GM23248 (cell line): ENCODE measurements around the gene COL28A1. TPM values are rescaled to one million over a fixed set of nuclear protein-coding genes. Genes with fewer than 3 reads are reported as not detected.

Source experiments
- DNase-seq: peaks from one replicate; pipeline ENCODE4 v3.0.0-alpha.2; 2015
- H2AFZ ChIP-seq: fragments of 200-600 bp; sonication (generic); 2 replicates; pipeline ENCODE4 v1.6.1; 2016; ENCODE audit warnings: antibody characterized with exemption
- H3F3A ChIP-seq: fragments of 200-600 bp; sonication (generic); 2 replicates; pipeline ENCODE4 v1.6.1; 2016; ENCODE audit warnings: mild to moderate bottlenecking, antibody characterized with exemption, mixed run types; ENCODE audit not compliant: insufficient read depth
- H3K27ac ChIP-seq: fragments of 200-600 bp; sonication (generic); 2 replicates; pipeline ENCODE4 v1.5.1; 2016; ENCODE audit warnings: mild to moderate bottlenecking
- H3K27me3 ChIP-seq: fragments of 200-600 bp; sonication (generic); replicated peaks from 2 replicates; pipeline ENCODE4 v1.6.1; 2016; ENCODE audit warnings: mild to moderate bottlenecking; ENCODE audit not compliant: insufficient read depth
- H3K36me3 ChIP-seq: fragments of 200-600 bp; sonication (generic); 2 replicates; pipeline ENCODE4 v1.6.1; 2016; ENCODE audit warnings: low read depth, mild to moderate bottlenecking
- H3K4me1 ChIP-seq: fragments of 200-600 bp; sonication (generic); 2 replicates; pipeline ENCODE4 v1.6.1; 2016; ENCODE audit warnings: mild to moderate bottlenecking; ENCODE audit not compliant: insufficient read depth
- H3K4me2 ChIP-seq: fragments of 200-600 bp; sonication (generic); one replicate; pipeline ENCODE4 v1.6.1; 2016; ENCODE audit warnings: mild to moderate bottlenecking; ENCODE audit not compliant: unreplicated experiment
- H3K4me3 ChIP-seq: fragments of 200-600 bp; sonication (generic); 2 replicates; pipeline ENCODE4 v1.5.1; 2016; ENCODE audit warnings: mild to moderate bottlenecking
- H3K79me2 ChIP-seq: fragments of 200-600 bp; sonication (generic); 2 replicates; pipeline ENCODE4 v1.6.1; 2016; ENCODE audit warnings: mild to moderate bottlenecking; ENCODE audit not compliant: insufficient read depth
- H3K9ac ChIP-seq: fragments of 200-600 bp; sonication (generic); 2 replicates; pipeline ENCODE4 v1.6.1; 2016; ENCODE audit warnings: mild to moderate bottlenecking
- H3K9me2 ChIP-seq: fragments of 200-600 bp; sonication (generic); 2 replicates; pipeline ENCODE4 v1.6.1; 2016; ENCODE audit warnings: mixed run types, mild to moderate bottlenecking, moderate library complexity; ENCODE audit not compliant: insufficient read depth
- H3K9me3 ChIP-seq: fragments of 200-600 bp; sonication (generic); one replicate; pipeline ENCODE4 v1.6.1; 2017; ENCODE audit warnings: low read depth
- H4K20me1 ChIP-seq: fragments of 200-600 bp; sonication (generic); 2 replicates; pipeline ENCODE4 v1.6.0; 2016; ENCODE audit not compliant: insufficient read depth
- EZH2 ChIP-seq: fragments of 200-600 bp; sonication (generic); IDR thresholded peaks from 2 replicates; pipeline ENCODE4 v1.6.1; 2018; ENCODE audit warnings: antibody characterized with exemption, mild to moderate bottlenecking; ENCODE audit not compliant: insufficient read depth, poor library complexity, severe bottlenecking
- EZH2phosphoT487 ChIP-seq: fragments of 200-600 bp; sonication (generic); IDR thresholded peaks from 2 replicates; pipeline ENCODE4 v1.6.1; 2018; ENCODE audit warnings: antibody characterized with exemption, moderate library complexity, mild to moderate bottlenecking, low read depth; ENCODE audit not compliant: insufficient read depth
- WGBS, 2 experiments: methylation state at CpG; one replicate each; pipeline ENCODE4 v1.1.6; 2015 to 2017; ENCODE audit warnings: low lambda C conversion rate in 2 of 2, low coverage in 1 of 2; ENCODE audit errors: missing lambda C conversion rate in 2 of 2; 5-methylcytosine and 5-hydroxymethylcytosine counted together
- in situ Hi-C: fragments of 300-500 bp; cut with MboI; formaldehyde crosslinking; loops from 2 replicates; pipeline ENCODE4 v1.15.0; 2020
- polyA plus RNA-seq: library from polyadenylated mRNA; unstranded; fragments of >200 nt; fragmentation: Nextera tagmentation; extraction: Ambion mirVana; gene quantifications from 2 replicates; pipeline ENCODE4 v1.2.1, GENCODE V29; 2016
- total RNA-seq: library from RNA; depleted of rRNA; stranded (reverse); fragments of >200 nt; shearing (Covaris generic); gene quantifications from 2 replicates; pipeline ENCODE4 v1.2.3, GENCODE V29; 2014

Gene COL28A1
- total and polyA plus RNA-seq, 2 experiments from 2014 or later: not detected

- Histone ChIP-seq H3F3A (no peaks in the 10 kb centered on the region), H3K9me2 (no peaks in the 10 kb centered on the region), H3K27me3 (no peaks in the 10 kb centered on the region), H4K20me1 (no peaks in the 10 kb centered on the region), H3K4me3 (no peak overlapping the region), H3K79me2 (no peaks in the 10 kb centered on the region), H3K9ac (no peak overlapping the region), H2AFZ (no peak overlapping the region), H3K4me1 (0 out of 2 replicates have a peak, but pooled peaks cover under 1% of the 10 kb centered on the region), H3K36me3 (no peaks in the 10 kb centered on the region), H3K4me2 (no peak overlapping the region), H3K27ac (no peak overlapping the region), H3K9me3 (no peaks in the 10 kb centered on the region)
- TF ChIP-seq EZH2phosphoT487 (no peak), EZH2 (no peak)
- no peak for DNase-seq
- in situ Hi-C loops: no loop called here
- 96 to 98% methylated on average over 2 of the region's 2 CpGs for WGBS, 2 experiments
These were observed 19.5 kb downstream of the COL28A1 start for GRCh38 chr7:7516156-7516555.

- Histone ChIP-seq H3K4me1 (0 out of 2 replicates have a peak, but pooled peaks cover 3% of the 10 kb centered on the region), H3K4me3 (no peak overlapping the region), H3F3A (no peaks in the 10 kb centered on the region), H3K9me2 (no peaks in the 10 kb centered on the region), H3K27ac (no peak overlapping the region), H3K36me3 (no peaks in the 10 kb centered on the region), H3K4me2 (no peak overlapping the region), H3K9ac (no peak overlapping the region), H4K20me1 (no peaks in the 10 kb centered on the region), H3K79me2 (no peaks in the 10 kb centered on the region), H2AFZ (no peak overlapping the region; the same call in 1 of the 2 replicates), H3K9me3 (no peaks in the 10 kb centered on the region), H3K27me3 (no peaks in the 10 kb centered on the region)
- no peak for TF ChIP-seq EZH2
- no peak for TF ChIP-seq EZH2phosphoT487
- in situ Hi-C loops: no loop called here
- DNase-seq: no peak
- 58 to 61% methylated on average over 4 of the region's 4 CpGs for WGBS, 2 experiments
These were observed 22.6 kb downstream of the COL28A1 start for GRCh38 chr7:7512861-7513597.

GRCh38 chr7:7510794-7511193 is 24.9 kb downstream of the COL28A1 start:
- WGBS, 2 experiments: 20 to 26% methylated on average over 3 of the region's 3 CpGs
- H3K9ac ChIP-seq: no peak overlapping the region
- H3F3A ChIP-seq: no peaks in the 10 kb centered on the region
- H3K36me3 ChIP-seq: no peaks in the 10 kb centered on the region
- H3K4me2 ChIP-seq: no peak overlapping the region
- H3K4me1 ChIP-seq: peaks cover 4% of the 10 kb centered on the region
- no peaks in the 10 kb centered on the region for H3K9me3 ChIP-seq
- no peaks in the 10 kb centered on the region for H3K9me2 ChIP-seq
- no peaks in the 10 kb centered on the region for H3K79me2 ChIP-seq
- DNase-seq: no peak
- H3K27ac ChIP-seq: no peak overlapping the region
- TF ChIP-seq EZH2phosphoT487 (no peak), EZH2 (no peak)
- H4K20me1 ChIP-seq: no peaks in the 10 kb centered on the region
- in situ Hi-C loops: no loop called here
- no peak overlapping the region for H2AFZ ChIP-seq
- H3K4me3 ChIP-seq: no peak overlapping the region
- H3K27me3 ChIP-seq: no peaks in the 10 kb centered on the region

GRCh38 chr7:7505915-7506314 is 29.8 kb downstream of the COL28A1 start:
- Histone ChIP-seq H3K9ac (no peak overlapping the region; the same call in 1 of the 2 replicates), H3K4me3 (0 out of 2 replicates have a peak overlapping the region, but pooled peaks have one; percentile 1), H3K27ac (no peak overlapping the region), H3K4me2 (peak overlapping the region; percentile 9), H3K36me3 (no peaks in the 10 kb centered on the region), H3F3A (peaks cover 7% of the 10 kb centered on the region; the same call in 1 of the 2 replicates), H3K9me3 (no peaks in the 10 kb centered on the region), H4K20me1 (no peaks in the 10 kb centered on the region), H3K9me2 (no peaks in the 10 kb centered on the region), H2AFZ (peak overlapping the region; percentile 56), H3K27me3 (no peaks in the 10 kb centered on the region), H3K4me1 (peaks cover 17% of the 10 kb centered on the region), H3K79me2 (no peaks in the 10 kb centered on the region)
- TF ChIP-seq EZH2phosphoT487 (no peak), EZH2 (no peak)
- in situ Hi-C loops: no loop called here
- 8 to 12% methylated on average over 6 of the region's 6 CpGs for WGBS, 2 experiments
- peak; percentile 50 for DNase-seq
